ENCODE results near the gene ARID5B. TPM values are rescaled to one million over a fixed set of nuclear protein-coding genes. Genes with fewer than 3 reads are reported as not detected.

Gene ARID5B
- total RNA-seq, 1 donor from 2014 or later, result 76.8 TPM

DNA sequence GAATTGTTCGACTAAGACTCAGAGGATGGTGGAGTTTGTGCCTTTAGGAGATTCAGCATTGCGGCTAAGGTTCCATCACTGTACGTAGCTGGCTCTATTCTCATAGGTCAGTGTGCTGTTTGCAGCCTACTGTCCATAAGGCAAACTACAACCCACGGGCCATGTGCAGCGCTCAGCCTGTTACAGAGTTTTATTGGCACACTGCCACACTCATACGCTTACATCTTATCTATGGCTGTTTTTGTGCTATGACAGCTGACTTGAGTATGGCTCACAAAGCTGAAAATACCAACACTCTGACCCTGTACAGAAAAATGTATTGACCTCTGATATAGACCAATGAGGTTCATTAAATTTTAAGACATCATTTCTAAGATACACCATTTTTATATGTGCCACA, 114.5 kb downstream of the ARID5B start:
- TF ChIP-seq, protein P1, sequence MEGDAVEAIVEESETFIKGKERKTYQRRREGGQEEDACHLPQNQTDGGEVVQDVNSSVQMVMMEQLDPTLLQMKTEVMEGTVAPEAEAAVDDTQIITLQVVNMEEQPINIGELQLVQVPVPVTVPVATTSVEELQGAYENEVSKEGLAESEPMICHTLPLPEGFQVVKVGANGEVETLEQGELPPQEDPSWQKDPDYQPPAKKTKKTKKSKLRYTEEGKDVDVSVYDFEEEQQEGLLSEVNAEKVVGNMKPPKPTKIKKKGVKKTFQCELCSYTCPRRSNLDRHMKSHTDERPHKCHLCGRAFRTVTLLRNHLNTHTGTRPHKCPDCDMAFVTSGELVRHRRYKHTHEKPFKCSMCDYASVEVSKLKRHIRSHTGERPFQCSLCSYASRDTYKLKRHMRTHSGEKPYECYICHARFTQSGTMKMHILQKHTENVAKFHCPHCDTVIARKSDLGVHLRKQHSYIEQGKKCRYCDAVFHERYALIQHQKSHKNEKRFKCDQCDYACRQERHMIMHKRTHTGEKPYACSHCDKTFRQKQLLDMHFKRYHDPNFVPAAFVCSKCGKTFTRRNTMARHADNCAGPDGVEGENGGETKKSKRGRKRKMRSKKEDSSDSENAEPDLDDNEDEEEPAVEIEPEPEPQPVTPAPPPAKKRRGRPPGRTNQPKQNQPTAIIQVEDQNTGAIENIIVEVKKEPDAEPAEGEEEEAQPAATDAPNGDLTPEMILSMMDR (IDR thresholded peaks at IDR 0.05), result no peak
- Mint-ChIP-seq H3K36me3 (ENCODE audit: low read depth) (peaks cover 38% of the 10 kb centered on the region), H3K4me3 (no peak overlapping the region), H3K4me1 (peaks cover 84% of the 10 kb centered on the region), H3K9me3 (no peaks in the 10 kb centered on the region), H3K27ac (peak overlapping the region; percentile 96), H3K27me3 (no peaks in the 10 kb centered on the region)
- POLR2A ChIA-PET, result interaction anchor here (1.8 to 18.5 kb wide), 5 partner anchors 16 to 114 kb away, joined by 6 to 382 read pairs (median 138); partner anchors contain the start of gene ARID5B
- intact Hi-C loops (cut with micrococcal nuclease), result loop anchor here (1.0 to 5.0 kb wide), 3 partner anchors 28 to 511 kb away; no protein-coding TSS in a partner anchor
- DNase-seq (no peak), ATAC-seq (ENCODE audit: low read depth) (no peak)
- CTCF ChIA-PET, result interaction anchor here (1.0 kb wide), 1 partner anchor 10 kb away, joined by 3 read pairs; no protein-coding TSS in a partner anchor

DNA sequence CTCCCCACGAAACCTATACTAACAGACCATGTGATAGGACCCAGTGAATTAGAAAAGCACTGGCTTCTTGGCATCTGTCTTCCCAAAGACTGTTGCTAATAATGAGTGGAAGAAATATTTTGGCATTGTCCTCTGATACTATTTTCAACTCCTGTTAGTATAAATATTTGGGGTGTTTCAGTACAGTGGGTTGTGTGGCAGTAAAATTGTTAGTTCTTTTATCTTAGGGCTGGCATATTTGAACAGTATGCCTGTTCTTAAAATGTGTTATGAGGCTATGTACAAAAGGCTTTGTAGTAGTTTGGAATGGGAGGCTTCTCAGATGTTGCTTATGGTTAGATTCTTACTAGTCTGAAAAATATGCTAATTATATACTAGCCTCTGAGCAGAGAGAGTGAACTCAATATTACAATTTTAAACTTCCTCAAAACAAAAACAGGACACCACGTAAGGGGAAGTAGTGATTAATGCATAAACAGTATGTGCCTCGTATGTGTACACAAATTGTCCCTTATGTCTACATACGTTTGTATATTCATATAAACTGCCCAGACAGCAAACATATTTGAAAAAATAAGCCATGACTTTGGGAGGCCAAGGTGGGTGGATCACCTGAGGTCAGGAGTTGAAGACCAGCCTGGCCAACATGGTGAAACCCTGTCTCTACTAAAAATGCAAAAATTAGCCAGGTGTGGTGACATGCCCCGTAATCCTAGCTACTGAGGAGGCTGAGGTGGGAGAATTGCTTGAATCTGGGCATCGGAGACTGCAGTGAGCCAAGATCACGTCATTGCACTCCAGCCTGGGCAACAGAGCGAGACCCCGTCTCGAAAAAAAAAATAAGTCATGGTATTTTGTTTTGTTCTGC, 115.4 kb downstream of the ARID5B start:
- DNase-seq (peak; percentile 40), ATAC-seq (ENCODE audit: low read depth) (peak; percentile 65)
- ChIA-PET POLR2A (interaction anchor here (0.7 to 18.5 kb wide), 13 partner anchors 9 to 837 kb away, joined by 3 to 382 read pairs (median 5); partner anchors contain the start of gene ARID5B), CTCF (no interaction called here)
- no peaks in the 10 kb centered on the region for H3K27me3 Mint-ChIP-seq
- H3K4me3 Mint-ChIP-seq, result peak overlapping the region; percentile 66
- TF ChIP-seq, protein P1 (IDR thresholded peaks at IDR 0.05), result no peak
- intact Hi-C loops (cut with micrococcal nuclease), result loop anchor here (1.0 to 5.0 kb wide), 5 partner anchors 17 to 510 kb away; no protein-coding TSS in a partner anchor
- peak overlapping the region; percentile 96 for H3K27ac Mint-ChIP-seq
- peaks cover 31% of the 10 kb centered on the region for H3K36me3 Mint-ChIP-seq (ENCODE audit: low read depth)
- peaks cover 84% of the 10 kb centered on the region for H3K4me1 Mint-ChIP-seq
- H3K9me3 Mint-ChIP-seq, result no peaks in the 10 kb centered on the region

DNA sequence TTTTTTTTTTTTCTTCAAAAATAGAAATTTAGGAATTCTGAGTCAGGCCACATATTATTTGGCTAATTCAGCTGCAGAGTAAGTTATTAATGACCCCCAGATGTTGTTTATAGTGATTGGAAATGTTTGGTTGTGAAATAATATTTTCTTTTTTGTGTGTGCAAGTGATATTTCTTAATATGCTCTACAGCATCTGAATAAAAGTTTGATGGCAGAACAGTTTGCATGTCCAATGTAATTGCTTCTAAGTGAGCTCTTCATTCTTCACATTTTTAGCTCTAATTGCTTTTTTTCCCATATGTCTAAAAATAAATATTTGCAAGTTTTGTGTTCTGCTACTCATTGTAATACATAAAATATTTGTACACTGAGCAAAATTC, 116.0 kb downstream of the ARID5B start:
- TF ChIP-seq, protein P1 (IDR thresholded peaks at IDR 0.05), result no peak
- Mint-ChIP-seq H3K27ac (peak overlapping the region; percentile 96), H3K4me1 (peaks cover 84% of the 10 kb centered on the region), H3K27me3 (no peaks in the 10 kb centered on the region), H3K9me3 (no peaks in the 10 kb centered on the region), H3K36me3 (ENCODE audit: low read depth) (peaks cover 27% of the 10 kb centered on the region), H3K4me3 (peak overlapping the region; percentile 66)
- ATAC-seq (ENCODE audit: low read depth) (no peak), DNase-seq (no peak)
- ChIA-PET CTCF (no interaction called here), POLR2A (interaction anchor here (0.6 to 18.5 kb wide), 15 partner anchors 8 to 836 kb away, joined by 3 to 382 read pairs (median 5); partner anchors contain the start of gene ARID5B)
- intact Hi-C loops (cut with micrococcal nuclease), result loop anchor here (1.0 to 5.0 kb wide), 4 partner anchors 17 to 510 kb away; no protein-coding TSS in a partner anchor

DNA sequence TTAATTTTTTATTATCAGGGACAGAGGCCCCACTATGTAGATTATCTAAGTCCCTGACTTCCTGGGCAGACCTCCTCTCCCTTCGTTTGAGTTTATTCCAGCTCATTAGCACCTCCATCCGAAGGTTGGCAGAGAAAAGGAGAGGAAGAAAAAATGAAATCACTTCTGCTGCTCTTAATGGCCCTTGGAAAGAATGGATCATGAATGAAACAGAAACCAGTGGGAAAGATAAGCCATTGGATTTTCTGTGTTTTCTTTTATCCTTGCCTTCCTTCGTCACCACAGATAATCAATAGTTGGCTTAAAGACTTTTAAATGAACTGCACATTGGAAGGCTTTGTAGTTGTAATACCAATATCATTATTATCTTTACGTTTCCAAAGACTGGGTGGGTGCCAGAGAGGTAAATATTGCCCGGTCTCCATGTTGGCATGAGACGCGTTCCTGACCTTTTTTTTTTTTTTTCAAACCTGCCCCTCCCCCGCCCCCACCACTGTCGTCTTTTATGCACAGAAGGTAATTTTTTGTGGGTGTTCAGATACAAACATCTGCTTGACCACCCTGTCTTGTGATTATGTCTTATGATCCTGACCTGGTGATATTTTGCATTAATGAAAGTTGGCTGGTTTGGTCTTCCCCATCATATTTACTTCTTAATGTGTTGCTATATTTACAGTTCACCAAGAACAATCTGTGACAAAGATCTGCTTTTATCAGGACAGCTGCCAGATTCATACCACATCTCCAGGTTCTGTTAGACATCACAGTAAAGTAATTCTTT, 116.8 kb downstream of the ARID5B start:
- ChIA-PET CTCF (interaction anchor here (1.0 to 1.2 kb wide), 3 partner anchors 115 to 227 kb away, joined by 3 to 4 read pairs (median 3); no protein-coding TSS in a partner anchor), POLR2A (interaction anchor here (0.6 to 18.5 kb wide), 13 partner anchors 11 to 225 kb away, joined by 3 to 382 read pairs (median 38); partner anchors contain the start of gene ARID5B)
- ATAC-seq (ENCODE audit: low read depth) (peak; percentile 5), DNase-seq (no peak)
- peaks cover 91% of the 10 kb centered on the region for H3K4me1 Mint-ChIP-seq
- TF ChIP-seq, protein P1 (IDR thresholded peaks at IDR 0.05), result no peak
- intact Hi-C loops (cut with micrococcal nuclease), result loop anchor here (1.0 to 5.0 kb wide), 2 partner anchors 33 to 509 kb away; no protein-coding TSS in a partner anchor
- peak overlapping the region; percentile 96 for H3K27ac Mint-ChIP-seq
- peak overlapping the region; percentile 6 for H3K4me3 Mint-ChIP-seq
- peaks cover 33% of the 10 kb centered on the region for H3K36me3 Mint-ChIP-seq (ENCODE audit: low read depth)
- no peaks in the 10 kb centered on the region for H3K27me3 Mint-ChIP-seq
- H3K9me3 Mint-ChIP-seq, result peaks cover under 1% of the 10 kb centered on the region

Measured in activated B cell treated with CpG ODN at 0.5 μM for 24 hours (primary cell).